Endothelial cell of umbilical vein (primary cell): ENCODE data around the gene MYH14.

Experiments used
- EZH2 ChIP-seq: IDR thresholded peaks from 2 replicates; pipeline ENCODE4 v1.6.1; 2012; ENCODE audit warnings: borderline replicate concordance, low read depth, mild to moderate bottlenecking, moderate library complexity, low read length, inconsistent platforms; ENCODE audit not compliant: severe bottlenecking
- JUN ChIP-seq: IDR thresholded peaks from 2 replicates; pipeline ENCODE4 v1.6.1; 2011; ENCODE audit warnings: borderline replicate concordance, low read depth; ENCODE audit not compliant: insufficient read length, insufficient read depth
- MYC ChIP-seq: IDR thresholded peaks from one replicate; pipeline ENCODE4 v1.6.1; 2011; ENCODE audit warnings: mild to moderate bottlenecking, low read depth, low read length
- POLR2A ChIP-seq: IDR thresholded peaks from 2 replicates; pipeline ENCODE4 v1.6.1; 2012; ENCODE audit warnings: low read depth, mild to moderate bottlenecking, control low read depth, low read length
- POLR2AphosphoS5 ChIP-seq: IDR thresholded peaks from 2 replicates; pipeline ENCODE4 v1.6.1; 2012; ENCODE audit warnings: low read depth, mild to moderate bottlenecking, control low read depth, low read length, moderate library complexity; ENCODE audit not compliant: insufficient read depth
- TF ChIP-seq, protein P1 (sequence below), 2 donors: IDR thresholded peaks; 1 replicate in 1 of 2; 2 replicates in 1 of 2; pipeline ENCODE4 v1.5.1; 2011; ENCODE audit warnings: low read length in 2 of 2, mild to moderate bottlenecking in 2 of 2, moderate library complexity in 2 of 2, control low read depth in 1 of 2, inconsistent platforms in 1 of 2, low read depth in 1 of 2; ENCODE audit not compliant: insufficient read depth in 1 of 2; ENCODE audit errors: extremely low read depth in 1 of 2
- TF ChIP-seq, protein P2 (sequence below): IDR thresholded peaks from 2 replicates; pipeline ENCODE4 v1.6.1; 2011; ENCODE audit not compliant: insufficient read depth, insufficient read length

DNA sequence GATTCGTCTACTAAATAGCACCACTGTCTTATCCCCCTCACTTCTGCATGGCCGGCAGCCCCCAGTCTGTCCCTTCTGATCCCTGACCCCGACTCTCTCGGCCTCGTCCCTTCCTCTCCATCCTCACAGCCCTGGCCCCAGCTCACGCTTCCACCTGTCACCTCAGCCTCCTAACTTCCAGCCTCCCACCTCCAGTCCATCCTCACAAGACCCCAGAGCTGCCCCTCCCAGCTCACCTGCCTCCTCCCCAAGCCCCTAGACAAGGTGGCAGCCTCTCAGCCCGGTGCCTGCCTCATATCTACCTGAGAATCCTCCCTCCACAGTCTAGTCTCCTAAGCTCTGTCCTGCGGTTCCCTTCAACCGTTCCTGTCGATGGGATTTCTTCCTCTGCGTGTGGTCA lies 115.7 kb downstream of the MYH14 start:
- TF ChIP-seq, protein P1, sequence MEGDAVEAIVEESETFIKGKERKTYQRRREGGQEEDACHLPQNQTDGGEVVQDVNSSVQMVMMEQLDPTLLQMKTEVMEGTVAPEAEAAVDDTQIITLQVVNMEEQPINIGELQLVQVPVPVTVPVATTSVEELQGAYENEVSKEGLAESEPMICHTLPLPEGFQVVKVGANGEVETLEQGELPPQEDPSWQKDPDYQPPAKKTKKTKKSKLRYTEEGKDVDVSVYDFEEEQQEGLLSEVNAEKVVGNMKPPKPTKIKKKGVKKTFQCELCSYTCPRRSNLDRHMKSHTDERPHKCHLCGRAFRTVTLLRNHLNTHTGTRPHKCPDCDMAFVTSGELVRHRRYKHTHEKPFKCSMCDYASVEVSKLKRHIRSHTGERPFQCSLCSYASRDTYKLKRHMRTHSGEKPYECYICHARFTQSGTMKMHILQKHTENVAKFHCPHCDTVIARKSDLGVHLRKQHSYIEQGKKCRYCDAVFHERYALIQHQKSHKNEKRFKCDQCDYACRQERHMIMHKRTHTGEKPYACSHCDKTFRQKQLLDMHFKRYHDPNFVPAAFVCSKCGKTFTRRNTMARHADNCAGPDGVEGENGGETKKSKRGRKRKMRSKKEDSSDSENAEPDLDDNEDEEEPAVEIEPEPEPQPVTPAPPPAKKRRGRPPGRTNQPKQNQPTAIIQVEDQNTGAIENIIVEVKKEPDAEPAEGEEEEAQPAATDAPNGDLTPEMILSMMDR (IDR thresholded peaks at IDR 0.05; ENCODE audit: extremely low read depth in 1 of 2, insufficient read depth in 1 of 2, low read depth in 1 of 2, low read length in 2 of 2): no peak
- TF ChIP-seq EZH2 (no peak), JUN (no peak), POLR2A (no peak), POLR2AphosphoS5 (no peak), MYC (no peak)
- TF ChIP-seq, protein P2, sequence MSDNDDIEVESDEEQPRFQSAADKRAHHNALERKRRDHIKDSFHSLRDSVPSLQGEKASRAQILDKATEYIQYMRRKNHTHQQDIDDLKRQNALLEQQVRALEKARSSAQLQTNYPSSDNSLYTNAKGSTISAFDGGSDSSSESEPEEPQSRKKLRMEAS: no peak
